Dermis blood vessel endothelial cell (primary cell): ENCODE data around the gene FES. TPM values are rescaled to one million over a fixed set of nuclear protein-coding genes. Genes with fewer than 3 reads are reported as not detected.
"Not testable (repeated sequence)": the region's sequence is repeated elsewhere in the genome, so short reads cannot be mapped to it uniquely, and the experiment has no call there.

Experiments used
- DNase-seq: peaks from one replicate; pipeline ENCODE4 v3.0.0; 2010
- total RNA-seq: library from RNA; depleted of rRNA; stranded (reverse); fragments of >200 nt; gene quantifications from 2 replicates; pipeline ENCODE4 v1.2.3, GENCODE V29; 2014

The FES gene
- total RNA-seq, 1 donor from 2014 or later = 134 TPM

- no peak for DNase-seq
Measured at GRCh38 chr15:90911906-90912769, 27.8 kb downstream of the FES start.

GRCh38 chr15:90912770-90913075, 28.4 kb downstream of the FES start:
- no peak for DNase-seq

DNA sequence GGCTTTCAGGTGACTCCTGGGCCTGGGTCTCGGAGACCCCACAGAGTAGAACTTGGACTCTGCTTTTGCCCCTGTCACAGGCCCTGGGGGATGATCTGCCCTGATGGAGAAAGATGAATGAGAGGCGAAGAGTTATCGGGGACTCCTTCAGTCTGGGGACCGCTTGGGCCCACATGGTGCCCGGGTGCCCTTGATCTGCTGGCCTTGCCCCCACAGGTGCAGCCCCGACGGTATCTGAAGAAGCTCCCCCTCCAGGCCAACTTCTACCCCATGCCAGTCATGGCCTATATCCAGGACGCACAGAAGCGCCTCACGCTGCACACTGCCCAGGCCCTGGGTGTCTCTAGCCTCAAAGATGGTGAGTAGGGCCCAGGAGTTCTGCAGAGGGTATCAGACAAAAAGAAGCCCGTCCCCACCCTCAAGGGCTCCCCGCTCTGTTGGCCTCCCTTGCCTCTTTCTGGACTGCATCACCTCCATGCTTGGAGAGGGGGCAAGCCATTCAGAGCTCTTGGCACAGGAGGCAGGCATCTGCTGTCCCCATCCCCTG, 29.2 kb downstream of the FES start:
- no peak for DNase-seq

- no peak for DNase-seq
Measured at GRCh38 chr15:90914305-90915080, 30.2 kb downstream of the FES start.

- DNase-seq = no peak
Measured at GRCh38 chr15:90915216-90915807, 31.0 kb downstream of the FES start.

DNA sequence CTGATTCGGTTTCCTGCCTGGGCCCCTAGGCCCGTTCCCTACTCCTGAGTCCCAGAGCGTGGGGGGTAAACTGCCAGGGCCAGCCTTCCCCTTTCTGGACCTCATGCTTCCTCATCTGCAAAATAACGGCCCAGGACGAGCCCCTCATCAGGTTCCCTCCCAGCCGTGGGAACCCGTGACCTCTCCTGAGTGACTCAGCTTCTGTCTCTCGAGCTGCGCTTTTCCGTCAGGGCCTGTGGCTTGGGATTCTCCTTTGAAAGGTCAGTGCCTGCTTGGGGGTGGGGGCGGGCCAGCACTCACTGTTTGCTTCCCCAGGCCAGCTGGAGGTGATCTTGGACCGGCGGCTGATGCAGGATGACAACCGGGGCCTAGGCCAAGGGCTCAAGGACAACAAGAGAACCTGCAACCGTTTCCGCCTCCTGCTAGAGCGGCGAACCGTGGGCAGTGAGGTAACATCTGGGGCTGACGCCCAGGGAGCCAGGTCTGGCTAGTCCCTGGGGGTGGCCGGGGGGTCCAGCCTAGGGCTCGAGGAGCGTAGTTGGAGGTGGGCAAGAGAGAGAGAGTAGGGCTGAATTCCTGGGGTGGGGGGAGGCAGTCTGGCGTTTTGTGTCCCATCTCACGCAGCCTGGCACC, 31.6 kb downstream of the FES start:
- peak; percentile 10 for DNase-seq

- no peak for DNase-seq
Measured at GRCh38 chr15:90916461-90916860, 32.2 kb downstream of the FES start.

- DNase-seq = no peak
Measured at GRCh38 chr15:90917569-90917968, 33.3 kb downstream of the FES start.

GRCh38 chr15:90918034-90918788, 33.9 kb downstream of the FES start:
- DNase-seq = no peak

DNA sequence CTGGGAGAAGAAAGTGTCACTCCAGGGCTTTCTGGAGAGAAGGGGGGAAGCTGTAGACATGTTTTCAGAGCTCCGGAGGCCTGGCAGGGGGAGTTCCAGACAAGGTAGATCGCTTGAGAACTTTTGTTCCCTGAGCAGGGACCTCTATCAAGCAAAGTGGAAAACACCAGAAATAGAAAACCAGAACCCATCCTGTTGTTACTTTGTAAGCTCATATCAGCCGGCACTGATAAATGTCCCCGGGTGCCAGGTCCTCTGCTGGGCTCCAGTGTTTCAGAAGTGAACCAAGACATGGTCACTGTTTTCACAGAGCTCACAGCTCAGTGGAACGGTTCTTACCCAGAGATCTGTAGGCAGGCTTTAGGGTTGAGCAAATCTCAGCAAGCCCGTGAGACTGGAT, 34.5 kb downstream of the FES start:
- no peak for DNase-seq

GRCh38 chr15:90921887-90922286, 37.6 kb downstream of the FES start:
- no peak for DNase-seq

- not testable (repeated sequence) for DNase-seq
Measured at GRCh38 chr15:90922712-90923322, 38.5 kb downstream of the FES start.

GRCh38 chr15:90924375-90924774, 40.1 kb downstream of the FES start:
- no peak for DNase-seq

- DNase-seq = not testable (repeated sequence)
Measured at GRCh38 chr15:90926766-90927165, 42.5 kb downstream of the FES start.

- DNase-seq = not testable (repeated sequence)
Measured at GRCh38 chr15:90928106-90928505, 43.8 kb downstream of the FES start.

GRCh38 chr15:90929246-90930019, 45.1 kb downstream of the FES start:
- peak; percentile 12 for DNase-seq

GRCh38 chr15:90930861-90931574, 46.7 kb downstream of the FES start:
- DNase-seq = peak; percentile 71

DNA sequence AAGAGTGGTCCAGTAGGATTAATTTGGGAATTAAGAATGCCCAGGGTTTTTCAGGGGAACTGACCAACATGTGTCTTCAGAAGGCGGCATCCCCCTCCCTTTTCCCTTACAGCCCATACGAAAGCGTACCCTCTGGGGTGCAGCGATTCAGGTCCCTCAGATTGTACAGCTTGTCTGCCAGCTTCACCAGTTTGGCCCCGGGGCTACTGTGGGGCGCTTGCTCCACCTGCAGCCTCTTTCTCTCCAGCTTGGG, 47.2 kb downstream of the FES start:
- DNase-seq = no peak

GRCh38 chr15:90931828-90932659, 47.7 kb downstream of the FES start, which contains the start of gene HDDC3:
TSS of gene HDDC3 (minus strand) at chr15:90932549. CDS start at chr15:90932540, 9 bp downstream.
- peak; percentile 89 for DNase-seq
